GM21723 (cell line): ENCODE results near the gene NDUFB5.

Source experiments
- ATAC-seq: cut with Tn5 transposase; IDR thresholded peaks from one replicate; pipeline ENCODE4 v1.9.1; 2021; ENCODE audit warnings: mild to moderate bottlenecking, moderate library complexity; ENCODE audit not compliant: unreplicated experiment

Gene NDUFB5

DNA sequence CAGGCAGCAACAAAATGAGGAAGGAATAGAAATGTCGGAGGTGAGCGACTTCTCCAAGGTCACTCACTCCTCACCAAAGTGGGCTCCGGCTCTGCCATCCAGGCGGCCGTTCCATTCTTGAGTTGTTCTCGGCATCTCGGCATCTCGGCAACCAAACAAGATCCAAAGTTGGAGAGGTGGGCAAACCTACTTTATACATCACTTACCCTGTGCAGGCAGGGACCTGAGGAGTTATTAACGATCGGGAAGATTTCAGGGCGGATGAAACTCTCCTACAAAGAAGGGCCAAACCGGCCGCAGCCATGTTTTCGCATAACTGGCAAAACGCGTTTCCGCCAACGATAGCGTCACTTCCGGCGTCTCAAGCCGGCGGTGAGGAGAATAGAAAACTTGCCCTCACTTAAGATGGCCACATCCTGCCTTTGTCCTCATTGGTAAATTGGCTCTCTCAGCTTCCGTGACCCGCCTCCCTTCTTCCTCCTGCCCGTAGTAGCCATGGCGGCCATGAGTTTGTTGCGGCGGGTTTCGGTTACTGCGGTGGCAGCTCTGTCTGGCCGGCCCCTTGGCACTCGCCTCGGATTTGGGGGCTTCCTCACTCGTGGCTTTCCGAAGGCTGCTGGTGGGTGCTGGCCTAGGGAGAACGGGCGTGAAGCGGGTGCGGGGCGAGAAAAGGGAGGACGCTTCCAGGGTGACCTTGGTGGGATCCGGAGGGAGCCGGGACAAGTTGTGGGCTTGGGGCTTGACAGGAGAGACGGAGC is at the start of gene NDUFB5, which contains the start of gene MRPL47:
TSS of gene NDUFB5 (plus strand) at position 474 of the 758 bp plus-strand sequence. CDS start at position 496, 22 bp downstream.
TSS of gene MRPL47 (minus strand) at position 318 of the 758 bp plus-strand sequence. CDS start at position 304, 14 bp downstream.
- ATAC-seq: peak; percentile 97

DNA sequence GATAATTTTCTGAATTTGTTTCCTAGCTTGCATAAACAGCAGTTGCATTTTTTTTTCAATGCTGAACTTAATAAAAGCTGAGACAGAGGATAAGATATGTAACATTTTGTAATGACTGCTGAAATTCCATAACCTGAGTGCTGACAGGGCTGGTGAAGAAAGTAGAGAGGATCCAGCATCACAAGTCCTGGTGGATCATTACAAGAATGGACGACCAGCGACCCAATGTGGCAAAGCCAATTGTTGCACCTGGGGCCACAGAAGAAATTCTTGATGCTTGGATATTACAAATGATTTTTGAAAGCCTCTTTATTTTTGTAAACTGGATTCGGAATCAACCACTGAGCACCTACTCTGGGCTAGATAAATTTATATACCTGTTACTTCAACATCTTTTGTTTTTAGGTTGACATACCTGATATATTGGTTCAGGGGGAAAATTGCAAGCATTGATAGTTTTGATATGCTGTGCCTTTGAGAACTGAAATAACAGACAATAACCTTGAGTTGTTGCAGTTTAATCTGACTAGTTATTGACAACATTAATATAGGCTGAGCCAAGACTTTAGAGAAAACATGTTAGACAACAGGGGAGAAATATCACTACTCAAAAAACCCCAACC is 45.7 kb upstream of the NDUFB5 start:
- ATAC-seq: no peak

- no peak for ATAC-seq
Observed at GRCh38 chr3:179560791-179561190, 43.8 kb upstream of the NDUFB5 start.

DNA sequence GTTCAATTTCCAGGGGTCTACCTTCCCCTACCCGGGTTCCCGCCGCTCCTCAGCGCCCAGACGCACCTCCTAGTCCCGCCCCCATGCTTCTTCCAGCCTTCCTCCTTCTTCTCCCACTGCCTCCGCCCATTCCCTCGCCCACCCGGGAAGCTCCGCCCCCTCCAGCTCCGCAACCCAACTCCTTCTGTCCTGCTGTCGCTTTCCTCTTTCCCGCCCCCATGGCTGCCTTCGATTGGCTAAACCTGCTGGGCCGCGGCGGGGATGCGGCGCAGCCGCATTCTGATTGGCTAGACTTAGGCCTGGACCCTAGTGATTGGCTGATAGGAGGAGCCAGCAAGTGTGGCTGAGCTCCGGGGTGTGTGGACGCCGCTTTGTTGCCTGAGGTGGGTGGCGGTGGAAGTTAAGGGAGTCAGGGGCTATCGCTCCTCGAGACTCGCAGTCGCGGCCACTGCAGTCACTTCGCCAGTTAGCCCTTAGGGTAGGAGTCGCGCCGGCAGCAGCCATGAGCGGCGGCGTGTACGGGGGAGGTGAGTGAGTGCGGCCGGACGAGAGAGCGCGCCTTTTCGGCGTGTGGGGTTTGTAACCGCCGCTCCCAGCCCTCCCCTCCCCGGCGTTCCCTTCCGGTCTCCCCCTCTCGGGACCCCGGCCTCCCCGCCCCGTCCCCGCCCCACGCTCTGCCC is 41.9 kb upstream of the NDUFB5 start, which contains the start of gene ACTL6A:
TSS of gene ACTL6A (plus strand) at position 336 of the 680 bp plus-strand sequence. CDS start at position 503, 167 bp downstream.
- ATAC-seq: peak; percentile 95

DNA sequence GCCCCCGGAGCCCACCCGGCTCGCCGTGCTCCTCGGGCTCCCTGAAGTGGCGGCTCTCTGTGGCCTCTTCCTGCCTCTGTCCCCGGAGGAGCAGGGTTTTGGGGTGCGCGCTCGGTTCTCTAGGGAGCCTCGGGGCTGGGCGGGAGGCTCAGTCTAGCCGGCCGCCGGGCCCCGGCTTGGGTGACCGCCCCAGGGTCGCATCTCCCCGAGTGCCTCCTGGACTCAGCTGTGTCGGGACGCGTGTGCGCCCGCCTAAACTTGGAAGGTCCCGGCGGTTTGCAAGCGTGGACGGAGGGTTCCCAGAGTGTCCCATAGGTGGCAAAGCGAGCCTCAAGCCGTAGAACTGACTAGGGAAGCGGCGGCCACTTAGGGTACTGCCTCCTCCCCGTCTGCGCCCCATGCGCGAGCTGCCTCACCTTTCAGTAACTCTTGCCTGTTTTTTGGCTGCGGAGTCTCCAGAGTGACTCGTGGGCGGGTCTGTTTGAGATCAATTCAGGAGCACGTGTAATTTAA is 41.3 kb upstream of the NDUFB5 start:
- ATAC-seq: peak; percentile 53

DNA sequence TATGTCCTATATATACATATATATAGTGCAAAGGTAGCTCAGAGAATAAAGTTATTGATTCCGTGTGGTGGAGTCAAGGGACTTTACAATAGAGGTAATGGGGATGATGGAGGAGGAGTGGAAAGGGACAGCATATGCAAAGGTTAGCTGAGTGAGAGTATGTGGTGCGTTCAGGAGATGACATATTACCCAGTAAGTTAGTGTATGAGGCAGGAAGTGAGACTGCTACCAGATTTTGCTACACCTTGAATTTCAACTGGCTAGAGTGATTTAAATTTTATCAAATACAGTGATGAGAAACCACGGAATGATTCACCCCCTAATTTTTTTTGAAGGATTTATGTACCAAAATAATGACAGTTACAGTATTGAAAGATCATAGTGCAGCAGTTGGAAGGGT is 39.1 kb upstream of the NDUFB5 start:
- no peak for ATAC-seq

DNA sequence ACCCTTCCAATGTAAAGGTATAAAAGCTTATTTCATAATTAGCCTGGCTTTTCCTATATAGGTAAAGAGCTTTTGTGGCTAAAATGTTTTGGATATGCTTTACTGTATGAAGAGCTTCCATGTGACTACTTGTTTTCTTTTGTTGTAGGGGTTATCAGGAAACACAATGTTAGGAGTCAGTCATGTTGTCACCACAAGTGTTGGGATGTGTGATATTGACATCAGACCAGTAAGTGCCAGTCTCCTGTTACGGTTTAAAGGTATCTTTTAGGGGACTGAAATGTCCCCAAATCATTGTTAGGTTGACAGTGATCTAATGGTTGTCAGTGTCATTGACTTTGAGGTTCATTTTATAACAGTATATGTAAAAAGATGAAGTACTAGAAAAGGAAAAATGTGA is 23.6 kb upstream of the NDUFB5 start:
- no peak for ATAC-seq

DNA sequence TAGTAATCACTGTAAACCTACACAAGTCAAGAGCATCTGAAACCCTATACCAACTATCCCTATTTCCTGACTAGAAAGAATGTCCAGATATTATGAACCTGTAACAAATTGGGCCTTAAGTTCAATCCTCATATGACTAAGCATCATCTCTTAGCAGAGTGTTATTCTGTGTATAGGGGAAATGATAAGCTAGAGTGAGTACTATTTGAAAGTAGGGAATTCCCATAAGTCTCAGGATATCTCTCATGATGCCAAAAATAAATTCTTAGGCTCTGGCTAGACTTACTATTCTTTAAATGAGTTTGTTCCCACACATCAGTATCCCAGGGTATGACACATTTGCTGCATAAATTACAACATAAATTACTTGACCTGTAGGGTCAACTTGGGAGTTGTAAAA is 15.5 kb upstream of the NDUFB5 start:
- no peak for ATAC-seq

DNA sequence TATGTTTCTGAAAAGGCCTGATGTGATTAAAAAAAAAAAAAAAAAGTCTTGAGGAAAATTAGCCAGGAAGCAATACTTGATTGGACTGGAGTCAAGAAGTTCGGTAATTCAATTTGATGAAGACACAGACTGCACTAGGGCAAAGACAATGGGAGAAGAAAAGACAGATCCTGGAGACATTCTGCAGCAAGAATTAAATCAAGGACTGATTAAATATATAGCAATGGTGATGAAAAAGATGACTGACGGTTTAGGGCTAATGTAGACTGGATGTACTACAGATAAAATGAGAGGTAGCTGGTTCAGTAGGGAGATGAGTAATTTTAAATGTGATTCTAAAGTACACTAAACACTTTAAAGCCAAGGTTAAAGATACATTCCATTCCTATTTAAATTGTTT is 13.9 kb upstream of the NDUFB5 start:
- no peak for ATAC-seq

DNA sequence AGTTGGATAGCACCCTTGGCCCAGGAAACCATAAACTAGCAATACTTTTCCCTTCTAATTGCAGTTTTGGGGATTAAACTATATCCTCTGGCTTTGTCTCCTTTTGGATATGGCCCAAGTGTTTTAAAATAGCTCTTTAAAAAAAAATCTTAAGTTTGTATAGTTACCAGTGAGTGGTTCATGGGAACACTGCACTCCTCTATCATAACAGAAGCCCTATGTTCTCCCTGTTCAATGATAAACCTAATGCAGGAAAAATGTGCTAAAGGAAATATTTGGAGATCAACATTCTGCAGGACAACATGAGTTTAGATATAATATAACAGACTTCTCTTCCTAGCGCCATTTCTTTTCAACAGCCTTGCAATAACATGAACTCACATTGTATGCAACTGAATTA is 13.3 kb upstream of the NDUFB5 start:
- no peak for ATAC-seq

- ATAC-seq: no peak
Observed at GRCh38 chr3:179599531-179599930, 5.1 kb upstream of the NDUFB5 start.

- no peak for ATAC-seq
Observed at GRCh38 chr3:179603321-179603720, 1.3 kb upstream of the NDUFB5 start.

DNA sequence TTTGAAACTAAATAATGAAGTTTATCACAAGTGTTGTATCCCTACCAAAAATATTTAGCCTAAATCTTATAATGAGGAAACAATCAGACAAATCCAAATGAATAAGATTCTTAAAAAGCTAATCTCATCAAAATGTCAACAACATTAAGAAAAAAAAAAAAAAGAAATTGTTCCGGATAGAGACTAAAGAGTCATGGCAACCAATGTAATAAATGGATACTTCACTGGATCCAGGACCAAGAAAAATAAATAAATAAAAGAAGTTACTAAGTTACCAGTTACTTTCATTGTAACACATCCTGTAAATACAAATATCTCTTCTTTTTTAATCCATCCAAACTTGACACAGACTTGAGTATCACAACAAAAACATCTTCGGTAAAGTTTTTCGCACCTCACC is 763 bp upstream of the NDUFB5 start:
- no peak for ATAC-seq

DNA sequence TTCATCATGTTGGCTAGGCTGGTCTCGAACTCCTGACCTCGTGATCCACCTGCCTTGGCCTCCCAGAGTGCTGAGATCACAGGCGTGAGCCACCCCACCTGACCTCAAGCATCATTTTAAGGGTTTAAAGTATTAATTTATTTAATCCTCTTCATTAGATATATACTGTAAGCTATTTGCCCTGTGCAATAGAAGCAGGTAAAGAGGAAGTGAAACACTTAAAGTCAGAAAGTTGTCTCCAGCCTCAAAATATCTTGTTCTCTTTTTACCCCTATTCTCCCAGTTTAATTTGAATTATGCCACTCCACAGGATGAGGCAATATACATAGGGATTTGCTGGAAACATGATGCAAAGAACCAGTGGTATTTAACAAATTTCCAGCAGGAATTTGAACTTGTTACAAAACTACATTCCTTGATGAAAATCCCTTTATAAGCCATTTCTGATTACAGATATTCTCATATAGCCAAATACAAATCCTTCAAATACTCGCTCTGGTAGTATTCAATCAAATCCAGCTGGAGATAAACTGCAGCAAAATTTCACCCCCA is 2.0 kb downstream of the NDUFB5 start:
- ATAC-seq: peak; percentile 25

- ATAC-seq: peak; percentile 51
Observed at GRCh38 chr3:179608931-179609720, 4.5 kb downstream of the NDUFB5 start.

GRCh38 chr3:179610066-179610465 is 5.5 kb downstream of the NDUFB5 start:
- ATAC-seq: no peak

DNA sequence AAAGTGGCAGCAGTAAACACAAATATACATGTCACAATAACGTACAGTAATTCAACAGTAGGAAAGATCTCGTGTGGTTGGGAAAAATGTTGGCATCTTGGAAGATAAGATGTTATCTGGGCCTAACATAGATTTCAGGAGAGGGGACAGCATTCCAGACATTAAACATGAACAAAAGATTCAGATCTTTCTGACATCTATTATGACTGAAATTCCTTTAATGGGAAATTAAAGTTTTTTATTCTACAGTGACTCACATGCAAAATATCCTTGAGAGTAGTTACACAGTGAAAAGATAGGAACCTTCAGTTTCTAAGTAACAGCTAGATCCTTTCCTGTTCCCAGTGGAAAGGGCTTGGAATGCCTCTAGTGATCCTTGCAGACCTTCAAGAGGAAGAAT is 9.2 kb downstream of the NDUFB5 start:
- no peak for ATAC-seq

DNA sequence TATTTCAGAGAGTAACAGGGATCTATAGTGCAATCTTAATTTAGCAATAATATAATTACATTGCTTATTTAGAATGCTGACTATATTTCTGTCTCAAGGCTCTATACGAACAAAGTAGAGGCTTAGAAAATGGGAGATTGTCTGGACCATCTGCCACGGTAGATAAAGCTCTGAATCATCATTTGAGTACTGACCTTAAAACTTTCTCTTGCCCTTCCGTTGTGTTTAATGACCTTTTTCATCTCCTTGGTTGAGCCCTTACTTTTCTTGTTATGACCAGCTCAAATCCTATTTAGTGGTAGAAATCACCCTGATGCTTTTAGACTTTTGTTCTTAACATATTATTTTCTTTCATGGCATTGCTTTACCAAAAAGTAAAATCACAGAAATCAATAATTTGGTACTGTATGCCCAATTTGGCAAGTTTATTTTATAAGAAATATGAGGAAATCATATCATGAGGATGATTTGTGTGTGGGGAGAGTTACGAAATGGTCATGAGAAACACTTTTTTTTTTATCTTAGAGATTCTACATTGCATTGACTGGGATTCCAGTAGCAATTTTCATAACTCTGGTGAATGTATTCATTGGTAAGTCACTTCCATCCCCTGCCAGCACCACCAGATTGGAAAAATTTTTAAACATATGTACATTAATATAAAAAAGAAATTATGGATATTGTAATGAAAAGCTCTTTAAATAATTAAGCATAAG is 11.0 kb downstream of the NDUFB5 start:
- no peak for ATAC-seq

DNA sequence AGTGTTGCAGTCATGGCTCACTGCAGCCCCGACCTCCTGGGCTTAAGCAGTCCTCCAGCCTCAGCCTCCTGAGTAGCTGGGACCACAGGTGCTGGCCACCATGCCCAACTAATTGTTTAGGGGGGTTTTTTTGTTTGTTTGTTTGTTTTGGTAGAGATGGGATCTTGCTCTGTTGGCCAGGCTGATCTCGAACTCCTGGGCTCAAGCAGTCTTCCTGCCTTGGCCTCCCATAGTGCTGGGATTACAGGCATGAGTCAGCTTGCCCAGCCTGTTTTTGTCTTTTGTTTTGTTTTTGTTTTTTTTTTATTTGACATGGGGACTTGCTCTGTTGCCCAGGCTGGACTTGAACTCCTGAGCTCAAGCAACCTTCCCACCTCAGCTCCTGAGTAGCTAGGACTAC is 17.4 kb downstream of the NDUFB5 start:
- no peak for ATAC-seq

GRCh38 chr3:179624451-179624850 is 19.9 kb downstream of the NDUFB5 start:
- no peak for ATAC-seq
